ENCODE data around the gene ZNF326.
"Not testable (repeated sequence)": the region's sequence is repeated elsewhere in the genome, so short reads cannot be mapped to it uniquely, and the experiment has no call there.

The ZNF326 gene

GRCh38 chr1:90046635-90047034, 51.7 kb downstream of the ZNF326 start:
- Histone ChIP-seq H3K4me2 (ENCODE audit: low read length) (no peak overlapping the region), H3K4me1 (ENCODE audit: insufficient read depth, low read length, severe bottlenecking) (no peaks in the 10 kb centered on the region), H3K9me3 (ENCODE audit: low read length) (no peaks in the 10 kb centered on the region), H3K79me2 (ENCODE audit: insufficient read depth, low read length) (no peaks in the 10 kb centered on the region), H3K27ac (ENCODE audit: low read depth, low read length, poor library complexity, severe bottlenecking) (no peak overlapping the region), H3K4me3 (ENCODE audit: low read depth, low read length, poor library complexity, severe bottlenecking) (no peak overlapping the region), H3K9me2 (ENCODE audit: low read depth, low read length) (no peaks in the 10 kb centered on the region), H4K20me1 (ENCODE audit: insufficient read depth, low read length) (no peaks in the 10 kb centered on the region), H2AFZ (ENCODE audit: low read length) (no peak overlapping the region), H3K27me3 (ENCODE audit: insufficient read depth, low read length) (no peaks in the 10 kb centered on the region), H3K9ac (ENCODE audit: low read length) (no peak overlapping the region), H3K36me3 (ENCODE audit: insufficient read depth, low read length) (no peaks in the 10 kb centered on the region), H3F3A (ENCODE audit: insufficient read depth, low read length) (no peaks in the 10 kb centered on the region)
- TF ChIP-seq CTCF (IDR thresholded peaks at IDR 0.05; ENCODE audit: low read length) (no peak), EZH2 (IDR thresholded peaks at IDR 0.05; ENCODE audit: borderline replicate concordance, low read length) (no peak)

DNA sequence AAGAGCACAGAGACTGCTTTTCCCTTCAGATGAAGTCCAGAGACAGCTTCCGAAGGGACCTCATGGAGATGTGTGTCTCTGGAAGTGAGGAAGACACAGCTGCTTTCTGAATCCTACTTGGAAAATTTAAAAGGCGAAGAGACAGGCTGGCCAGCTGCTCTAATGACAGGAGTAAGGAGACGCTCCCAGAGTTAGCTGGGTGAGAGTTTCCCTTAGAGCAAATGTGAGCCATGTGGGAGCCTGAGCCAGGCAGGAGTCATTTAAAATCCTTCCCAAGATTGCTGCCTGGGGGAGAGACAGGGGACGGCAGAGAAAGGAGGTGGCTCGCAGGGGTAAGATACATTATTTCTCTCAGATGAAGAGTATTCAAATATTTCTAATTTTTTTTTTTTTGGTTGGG, 53.1 kb downstream of the ZNF326 start:
- H2AFZ ChIP-seq (ENCODE audit: low read length) = no peak overlapping the region
- no peaks in the 10 kb centered on the region for H4K20me1 ChIP-seq (ENCODE audit: insufficient read depth, low read length)
- no peak overlapping the region for H3K4me3 ChIP-seq (ENCODE audit: low read depth, low read length, poor library complexity, severe bottlenecking)
- no peaks in the 10 kb centered on the region for H3K9me2 ChIP-seq (ENCODE audit: low read depth, low read length)
- no peaks in the 10 kb centered on the region for H3K36me3 ChIP-seq (ENCODE audit: insufficient read depth, low read length)
- H3K27me3 ChIP-seq (ENCODE audit: insufficient read depth, low read length) = no peaks in the 10 kb centered on the region
- TF ChIP-seq EZH2 (IDR thresholded peaks at IDR 0.05; ENCODE audit: borderline replicate concordance, low read length) (no peak), CTCF (IDR thresholded peaks at IDR 0.05; ENCODE audit: low read length) (no peak)
- H3K9ac ChIP-seq (ENCODE audit: low read length) = no peak overlapping the region
- H3K9me3 ChIP-seq (ENCODE audit: low read length) = no peaks in the 10 kb centered on the region
- no peak overlapping the region for H3K27ac ChIP-seq (ENCODE audit: low read depth, low read length, poor library complexity, severe bottlenecking)
- no peak overlapping the region for H3K4me2 ChIP-seq (ENCODE audit: low read length)
- H3F3A ChIP-seq (ENCODE audit: insufficient read depth, low read length) = no peaks in the 10 kb centered on the region
- no peaks in the 10 kb centered on the region for H3K4me1 ChIP-seq (ENCODE audit: insufficient read depth, low read length, severe bottlenecking)
- H3K79me2 ChIP-seq (ENCODE audit: insufficient read depth, low read length) = no peaks in the 10 kb centered on the region

DNA sequence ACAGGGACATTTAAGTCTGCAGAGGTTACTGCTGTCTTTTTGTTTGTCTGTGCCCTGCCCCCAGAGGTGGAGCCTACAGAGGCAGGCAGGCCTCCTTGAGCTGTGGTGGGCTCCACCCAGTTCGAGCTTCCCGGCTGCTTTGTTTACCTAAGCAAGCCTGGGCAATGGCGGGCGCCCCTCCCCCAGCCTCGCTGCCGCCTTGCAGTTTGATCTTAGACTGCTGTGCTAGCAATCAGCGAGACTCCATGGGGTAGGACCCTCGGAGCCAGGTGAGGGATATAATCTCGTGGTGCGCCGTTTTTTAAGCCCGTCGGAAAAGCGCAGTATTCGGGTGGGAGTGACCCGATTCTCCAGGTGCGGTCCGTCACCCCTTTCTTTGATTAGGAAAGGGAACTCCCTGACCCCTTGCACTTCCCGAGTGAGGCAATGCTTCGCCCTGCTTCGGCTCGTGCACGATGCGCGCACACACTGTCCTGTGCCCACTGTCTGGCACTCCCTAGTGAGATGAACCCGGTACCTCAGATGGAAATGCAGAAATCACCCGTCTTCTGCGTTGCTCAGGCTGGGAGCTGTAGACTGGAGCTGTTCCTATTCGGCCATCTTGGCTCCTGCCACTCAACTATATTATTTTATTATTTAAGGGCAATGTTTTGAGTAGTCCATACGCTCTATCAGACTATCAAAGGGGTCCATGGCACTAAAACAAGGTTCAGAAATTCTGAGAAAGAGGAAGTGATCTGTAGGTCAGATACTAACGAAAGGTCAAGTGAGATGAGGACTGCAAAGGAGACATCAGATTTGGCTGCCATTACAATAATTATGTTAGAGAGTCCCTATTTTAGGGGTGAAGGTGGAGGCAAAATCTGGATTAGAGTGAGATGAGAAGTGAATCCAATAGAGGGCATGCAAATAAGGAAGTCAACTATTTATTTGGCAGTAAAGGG, 68.1 kb downstream of the ZNF326 start:
- H3K4me3 ChIP-seq (ENCODE audit: low read depth, low read length, poor library complexity, severe bottlenecking); H3K4me1 ChIP-seq (ENCODE audit: insufficient read depth, low read length, severe bottlenecking); H3K4me2 ChIP-seq (ENCODE audit: low read length); H2AFZ ChIP-seq (ENCODE audit: low read length); H3K9me3 ChIP-seq (ENCODE audit: low read length); H3K9me2 ChIP-seq (ENCODE audit: low read depth, low read length); H3K27ac ChIP-seq (ENCODE audit: low read depth, low read length, poor library complexity, severe bottlenecking); H3K27me3 ChIP-seq (ENCODE audit: insufficient read depth, low read length); H3K79me2 ChIP-seq (ENCODE audit: insufficient read depth, low read length); H4K20me1 ChIP-seq (ENCODE audit: insufficient read depth, low read length); H3F3A ChIP-seq (ENCODE audit: insufficient read depth, low read length); H3K9ac ChIP-seq (ENCODE audit: low read length); H3K36me3 ChIP-seq (ENCODE audit: insufficient read depth, low read length): not testable (repeated sequence)

- not testable (repeated sequence) for H4K20me1 ChIP-seq (ENCODE audit: insufficient read depth, low read length); H3K4me3 ChIP-seq (ENCODE audit: low read depth, low read length, poor library complexity, severe bottlenecking); H3K9me2 ChIP-seq (ENCODE audit: low read depth, low read length); H3K27me3 ChIP-seq (ENCODE audit: insufficient read depth, low read length); H3K4me2 ChIP-seq (ENCODE audit: low read length); H2AFZ ChIP-seq (ENCODE audit: low read length); H3K27ac ChIP-seq (ENCODE audit: low read depth, low read length, poor library complexity, severe bottlenecking); H3K79me2 ChIP-seq (ENCODE audit: insufficient read depth, low read length); H3F3A ChIP-seq (ENCODE audit: insufficient read depth, low read length); H3K4me1 ChIP-seq (ENCODE audit: insufficient read depth, low read length, severe bottlenecking); H3K9ac ChIP-seq (ENCODE audit: low read length); H3K9me3 ChIP-seq (ENCODE audit: low read length); H3K36me3 ChIP-seq (ENCODE audit: insufficient read depth, low read length)
Measured at GRCh38 chr1:90064109-90064508, 69.2 kb downstream of the ZNF326 start.

All from OCI-LY1 (cell line).